Neural progenitor cell (in vitro differentiated cells): ENCODE data around the gene KRAS.

Experiments used
- EZH2 ChIP-seq: fragments of 200-600 bp; sonication (generic); IDR thresholded peaks from 2 replicates; pipeline ENCODE4 v1.6.1; 2017; ENCODE audit warnings: antibody characterized with exemption, mild to moderate bottlenecking, moderate library complexity
- EZH2phosphoT487 ChIP-seq: fragments of 200-600 bp; sonication (generic); IDR thresholded peaks from 2 replicates; pipeline ENCODE4 v1.6.1; 2017; ENCODE audit warnings: antibody characterized with exemption
- TF ChIP-seq, protein P1 (sequence below): fragments of 200-600 bp; sonication (generic); IDR thresholded peaks from 2 replicates; pipeline ENCODE4 v1.5.1; 2017; ENCODE audit warnings: antibody characterized with exemption, mild to moderate bottlenecking

GRCh38 chr12:25284024-25284423, 33.3 kb upstream of the KRAS start:
- TF ChIP-seq, protein P1, sequence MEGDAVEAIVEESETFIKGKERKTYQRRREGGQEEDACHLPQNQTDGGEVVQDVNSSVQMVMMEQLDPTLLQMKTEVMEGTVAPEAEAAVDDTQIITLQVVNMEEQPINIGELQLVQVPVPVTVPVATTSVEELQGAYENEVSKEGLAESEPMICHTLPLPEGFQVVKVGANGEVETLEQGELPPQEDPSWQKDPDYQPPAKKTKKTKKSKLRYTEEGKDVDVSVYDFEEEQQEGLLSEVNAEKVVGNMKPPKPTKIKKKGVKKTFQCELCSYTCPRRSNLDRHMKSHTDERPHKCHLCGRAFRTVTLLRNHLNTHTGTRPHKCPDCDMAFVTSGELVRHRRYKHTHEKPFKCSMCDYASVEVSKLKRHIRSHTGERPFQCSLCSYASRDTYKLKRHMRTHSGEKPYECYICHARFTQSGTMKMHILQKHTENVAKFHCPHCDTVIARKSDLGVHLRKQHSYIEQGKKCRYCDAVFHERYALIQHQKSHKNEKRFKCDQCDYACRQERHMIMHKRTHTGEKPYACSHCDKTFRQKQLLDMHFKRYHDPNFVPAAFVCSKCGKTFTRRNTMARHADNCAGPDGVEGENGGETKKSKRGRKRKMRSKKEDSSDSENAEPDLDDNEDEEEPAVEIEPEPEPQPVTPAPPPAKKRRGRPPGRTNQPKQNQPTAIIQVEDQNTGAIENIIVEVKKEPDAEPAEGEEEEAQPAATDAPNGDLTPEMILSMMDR: no peak
- TF ChIP-seq EZH2 (no peak), EZH2phosphoT487 (no peak)
